GM12878 (cell line): ENCODE results near the gene JADE2. TPM values are rescaled to one million over a fixed set of nuclear protein-coding genes. Genes with fewer than 3 reads are reported as not detected.
A peak's percentile ranks its signal among the peaks of the same experiment; 100 is the strongest.

ENCODE experiments used
- ASH2L ChIP-seq: fragments of 300-600, 200-600 bp; sonication (generic); IDR thresholded peaks from 2 replicates; pipeline ENCODE4 v1.6.1; 2017; ENCODE audit warnings: low read depth, mild to moderate bottlenecking, borderline replicate concordance
- CHD4 ChIP-seq: fragments of 200-600 bp; sonication (generic); IDR thresholded peaks from 2 replicates; pipeline ENCODE4 v1.6.1; 2016; ENCODE audit warnings: mild to moderate bottlenecking
- IKZF1 ChIP-seq: fragments of 450-650 bp; conservative IDR thresholded peaks from 2 replicates; pipeline ENCODE4 v1.6.1; 2017; ENCODE audit warnings: antibody characterized with exemption, mild to moderate bottlenecking
- MEF2A ChIP-seq: IDR thresholded peaks from 2 replicates; pipeline ENCODE4 v1.6.1; 2011; ENCODE audit warnings: low read depth, mild to moderate bottlenecking, low read length, moderate library complexity; ENCODE audit not compliant: insufficient read depth
- NRF1 ChIP-seq: conservative IDR thresholded peaks from 2 replicates; pipeline ENCODE4 v1.6.1; 2011; ENCODE audit warnings: mild to moderate bottlenecking, low read depth, low read length, improper control_type of control experiment
- PAX8 ChIP-seq: fragments of 450-650 bp; IDR thresholded peaks from 2 replicates; pipeline ENCODE4 v1.6.1; 2017; ENCODE audit warnings: mild to moderate bottlenecking, moderate library complexity
- RAD21 ChIP-seq: IDR thresholded peaks from 2 replicates; pipeline ENCODE4 v1.6.1; 2011; ENCODE audit warnings: mild to moderate bottlenecking, low read depth, low read length, moderate library complexity; ENCODE audit not compliant: insufficient read depth
- RB1 ChIP-seq: fragments of 450-650 bp; formaldehyde crosslinking; IDR thresholded peaks from 2 replicates; pipeline ENCODE4 v1.6.1; 2017; ENCODE audit warnings: mild to moderate bottlenecking, borderline replicate concordance
- SMC3 ChIP-seq: IDR thresholded peaks from 2 replicates; pipeline ENCODE4 v1.6.1; 2011; ENCODE audit warnings: low read length, improper control_type of control experiment, borderline replicate concordance
- SRF ChIP-seq, 2 experiments: IDR thresholded peaks; 2 replicates each; pipeline ENCODE4 v1.6.1; 2011; ENCODE audit warnings: low read depth in 2 of 2, low read length in 2 of 2, mild to moderate bottlenecking in 1 of 2, moderate library complexity in 1 of 2
- YY1 ChIP-seq: IDR thresholded peaks from 2 replicates; pipeline ENCODE4 v1.6.1; 2011; ENCODE audit warnings: low read depth, mild to moderate bottlenecking, low read length
- polyA plus RNA-seq, 11 experiments: library from polyadenylated mRNA; depleted of rRNA in 4 of 11; unstranded in 6 of 11; stranded (reverse) in 5 of 11; fragments of >200 nt; fragmentation: Nextera tagmentation in 4 of 11; fragmentation: Illumina TruSeq in 1 of 11; extraction: Ambion mirVana in 4 of 11; extraction: Trizol in 1 of 11; gene quantifications; 1 replicate in 1 of 11; 2 replicates in 10 of 11; pipeline versions ENCODE4 v1.2.1 to v1.2.3, GENCODE V29; 2011 to 2016; ENCODE audit warnings: inconsistent platforms in 2 of 11, missing spikeins in 2 of 11, low read depth in 1 of 11
- total RNA-seq, 4 experiments: library from RNA; depleted of rRNA in 3 of 4; stranded (reverse); fragments of >200 nt in 3 of 4; fragmentation: Illumina TruSeq in 1 of 4; extraction: Trizol in 1 of 4; gene quantifications; 2 replicates each; pipeline versions ENCODE4 v1.2.1 to v1.2.3, GENCODE V29; 2013 to 2021
- TF ChIP-seq, protein P1 (sequence below): IDR thresholded peaks from 2 replicates; pipeline ENCODE4 v1.6.1; 2012; ENCODE audit warnings: low read depth, low read length, improper control_type of control experiment

The JADE2 gene
- total and polyA plus RNA-seq, 10 of the 15 experiments (the other 5 are each of a cell fraction or from before 2014, with no cell fraction given), result 1.5 to 67.0 (median 22.4) TPM

GRCh38 chr5:134577796-134578577 is 52.5 kb downstream of the JADE2 start (continued):
- TF ChIP-seq ASH2L (no peak), MEF2A (no peak), SRF (IDR thresholded peaks at IDR 0.05; ENCODE audit: low read depth in 2 of 2, low read length in 2 of 2) (no peak), PAX8 (no peak), RB1 (peak; percentile 59; the same call in 1 of the 2 replicates), SMC3 (peak; percentile 93), CHD4 (no peak), NRF1 (no peak), IKZF1 (peak; percentile 33; the same call in 1 of the 2 replicates), RAD21 (peak; percentile 92), YY1 (peak; percentile 61)
- TF ChIP-seq, protein P1, sequence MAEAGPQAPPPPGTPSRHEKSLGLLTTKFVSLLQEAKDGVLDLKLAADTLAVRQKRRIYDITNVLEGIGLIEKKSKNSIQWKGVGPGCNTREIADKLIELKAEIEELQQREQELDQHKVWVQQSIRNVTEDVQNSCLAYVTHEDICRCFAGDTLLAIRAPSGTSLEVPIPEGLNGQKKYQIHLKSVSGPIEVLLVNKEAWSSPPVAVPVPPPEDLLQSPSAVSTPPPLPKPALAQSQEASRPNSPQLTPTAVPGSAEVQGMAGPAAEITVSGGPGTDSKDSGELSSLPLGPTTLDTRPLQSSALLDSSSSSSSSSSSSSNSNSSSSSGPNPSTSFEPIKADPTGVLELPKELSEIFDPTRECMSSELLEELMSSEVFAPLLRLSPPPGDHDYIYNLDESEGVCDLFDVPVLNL, result no peak
